Gastrocnemius medialis (tissue), 4 donors: ENCODE measurements around the gene IRAK2. TPM values are rescaled to one million over a fixed set of nuclear protein-coding genes. Genes with fewer than 3 reads are reported as not detected.

Experiments
- ATAC-seq, 2 donors: fragments of 150-250 bp; one replicate each; pipeline ENCODE4 v1.9.1; 2016
- DNase-seq, 2 donors: peaks; one replicate each; pipeline ENCODE4 v3.0.0-alpha.2; 2019
- H3K27ac ChIP-seq, 4 donors: fragments of 200-600 bp; sonication (generic); 1 replicate in 1 of 4; 2 replicates in 3 of 4; pipeline ENCODE4 v1.5.1; 2016 to 2018; ENCODE audit warnings: mild to moderate bottlenecking in 2 of 4, moderate library complexity in 1 of 4
- H3K27me3 ChIP-seq, 3 donors: fragments of 200-600 bp; sonication (generic) in 2 of 3; 1 replicate in 1 of 3; 2 replicates in 2 of 3; pipeline versions ENCODE4 v1.5.1 to v1.6.0; 2016 to 2019; ENCODE audit warnings: mild to moderate bottlenecking in 1 of 3, moderate library complexity in 1 of 3
- H3K36me3 ChIP-seq, 2 donors: fragments of 200-600 bp; sonication (generic) in 1 of 2; one replicate each; pipeline ENCODE4 v1.5.1; 2017 to 2018
- H3K4me1 ChIP-seq, 2 donors: fragments of 200-600 bp; sonication (generic) in 1 of 2; one replicate each; pipeline ENCODE4 v1.5.1; 2016 to 2017; ENCODE audit warnings: mild to moderate bottlenecking in 2 of 2
- H3K4me3 ChIP-seq, 4 donors: fragments of 200-600 bp; sonication (generic) in 3 of 4; 1 replicate in 1 of 4; 2 replicates in 3 of 4; pipeline ENCODE4 v1.5.1; 2016 to 2019; ENCODE audit warnings: mild to moderate bottlenecking in 2 of 4
- H3K9me3 ChIP-seq, 3 donors: fragments of 200-600 bp; sonication (generic) in 2 of 3; 1 replicate in 1 of 3; 2 replicates in 2 of 3; pipeline ENCODE4 v1.5.1; 2016 to 2019
- POLR2A ChIP-seq, 2 donors: fragments of 450-650 bp; IDR thresholded peaks; one replicate each; pipeline ENCODE4 v1.6.1; 2017; ENCODE audit warnings: antibody characterized with exemption in 2 of 2, mild to moderate bottlenecking in 2 of 2, moderate library complexity in 2 of 2
- in situ Hi-C, 4 donors: fragments of 200-750 bp; cut with MboI; loops; one replicate each; pipeline versions ENCODE4 v1.15.0 to v1.8.0; 2017; ENCODE audit warnings: low sequenced_read_pairs in 4 of 4
- intact Hi-C: fragments of 100-400 bp; cut with DNase I; formaldehyde crosslinking; loops from one replicate; pipeline ENCODE4 v1.15.1; 2023; ENCODE audit warnings: low total_unique reads
- total RNA-seq, 4 donors: library from RNA; depleted of rRNA; stranded (reverse); fragments of >200 nt; gene quantifications; one replicate each; pipeline versions ENCODE4 v1.1.0 to v1.2.3, GENCODE V29; 2016
- TF ChIP-seq, protein P1 (sequence below), 5 experiments: fragments of 450-650 bp in 3 of 5; fragments of 200-600 bp in 2 of 5; sonication (generic) in 2 of 5; IDR thresholded peaks in 4 of 5; conservative IDR thresholded peaks in 1 of 5; 1 replicate in 4 of 5; 2 replicates in 1 of 5; pipeline ENCODE4 v1.5.1; 2016 to 2019; ENCODE audit warnings: antibody characterized with exemption in 5 of 5, mild to moderate bottlenecking in 3 of 5, moderate library complexity in 3 of 5

IRAK2 gene
- total RNA-seq, 4 donors from 2014 or later, result 21.9 to 42.0 (median 25.8) TPM

DNA sequence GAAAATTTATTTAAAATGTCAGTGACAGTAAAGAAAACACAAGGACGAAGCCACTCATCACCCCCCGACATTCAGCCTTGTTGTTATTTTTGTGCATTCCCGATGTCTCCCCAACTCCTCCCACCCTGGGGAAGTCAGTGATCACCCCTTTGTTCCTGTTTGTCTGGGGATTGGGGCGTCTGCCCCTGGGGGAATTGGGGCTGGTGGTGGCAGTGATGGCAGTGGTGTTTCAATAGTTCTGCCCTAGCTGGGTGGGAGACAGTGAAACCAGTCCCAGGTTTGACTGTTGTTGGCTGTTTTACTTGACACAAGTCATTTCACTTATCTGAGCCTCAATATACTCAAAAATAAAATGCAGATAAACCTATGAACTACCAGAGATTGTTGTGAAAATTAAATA, 33.5 kb downstream of the IRAK2 start:
- Histone ChIP-seq H3K27me3 (no peaks in the 10 kb centered on the region), H3K4me3 (no peak overlapping the region), H3K27ac (peak overlapping the region; percentile 69 to 99 (median 86)), H3K9me3 (no peaks in the 10 kb centered on the region), H3K4me1 (peaks cover 45 to 53% of the 10 kb centered on the region in 2 donors), H3K36me3 (peaks cover 0 to 20% of the 10 kb centered on the region in 2 donors)
- TF ChIP-seq POLR2A (IDR thresholded peaks at IDR 0.05), result no peak
- TF ChIP-seq, protein P1, sequence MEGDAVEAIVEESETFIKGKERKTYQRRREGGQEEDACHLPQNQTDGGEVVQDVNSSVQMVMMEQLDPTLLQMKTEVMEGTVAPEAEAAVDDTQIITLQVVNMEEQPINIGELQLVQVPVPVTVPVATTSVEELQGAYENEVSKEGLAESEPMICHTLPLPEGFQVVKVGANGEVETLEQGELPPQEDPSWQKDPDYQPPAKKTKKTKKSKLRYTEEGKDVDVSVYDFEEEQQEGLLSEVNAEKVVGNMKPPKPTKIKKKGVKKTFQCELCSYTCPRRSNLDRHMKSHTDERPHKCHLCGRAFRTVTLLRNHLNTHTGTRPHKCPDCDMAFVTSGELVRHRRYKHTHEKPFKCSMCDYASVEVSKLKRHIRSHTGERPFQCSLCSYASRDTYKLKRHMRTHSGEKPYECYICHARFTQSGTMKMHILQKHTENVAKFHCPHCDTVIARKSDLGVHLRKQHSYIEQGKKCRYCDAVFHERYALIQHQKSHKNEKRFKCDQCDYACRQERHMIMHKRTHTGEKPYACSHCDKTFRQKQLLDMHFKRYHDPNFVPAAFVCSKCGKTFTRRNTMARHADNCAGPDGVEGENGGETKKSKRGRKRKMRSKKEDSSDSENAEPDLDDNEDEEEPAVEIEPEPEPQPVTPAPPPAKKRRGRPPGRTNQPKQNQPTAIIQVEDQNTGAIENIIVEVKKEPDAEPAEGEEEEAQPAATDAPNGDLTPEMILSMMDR (IDR thresholded peaks at IDR 0.05 in 4 of 5, conservative IDR thresholded peaks at IDR 0.05 in 1 of 5), result no peak
- intact Hi-C loops (loop anchor here (10.0 kb wide), 1 partner anchor 1603 kb away; no protein-coding TSS in a partner anchor), in situ Hi-C loops (no loop called here)
- ATAC-seq (no peak), DNase-seq (no peak)

DNA sequence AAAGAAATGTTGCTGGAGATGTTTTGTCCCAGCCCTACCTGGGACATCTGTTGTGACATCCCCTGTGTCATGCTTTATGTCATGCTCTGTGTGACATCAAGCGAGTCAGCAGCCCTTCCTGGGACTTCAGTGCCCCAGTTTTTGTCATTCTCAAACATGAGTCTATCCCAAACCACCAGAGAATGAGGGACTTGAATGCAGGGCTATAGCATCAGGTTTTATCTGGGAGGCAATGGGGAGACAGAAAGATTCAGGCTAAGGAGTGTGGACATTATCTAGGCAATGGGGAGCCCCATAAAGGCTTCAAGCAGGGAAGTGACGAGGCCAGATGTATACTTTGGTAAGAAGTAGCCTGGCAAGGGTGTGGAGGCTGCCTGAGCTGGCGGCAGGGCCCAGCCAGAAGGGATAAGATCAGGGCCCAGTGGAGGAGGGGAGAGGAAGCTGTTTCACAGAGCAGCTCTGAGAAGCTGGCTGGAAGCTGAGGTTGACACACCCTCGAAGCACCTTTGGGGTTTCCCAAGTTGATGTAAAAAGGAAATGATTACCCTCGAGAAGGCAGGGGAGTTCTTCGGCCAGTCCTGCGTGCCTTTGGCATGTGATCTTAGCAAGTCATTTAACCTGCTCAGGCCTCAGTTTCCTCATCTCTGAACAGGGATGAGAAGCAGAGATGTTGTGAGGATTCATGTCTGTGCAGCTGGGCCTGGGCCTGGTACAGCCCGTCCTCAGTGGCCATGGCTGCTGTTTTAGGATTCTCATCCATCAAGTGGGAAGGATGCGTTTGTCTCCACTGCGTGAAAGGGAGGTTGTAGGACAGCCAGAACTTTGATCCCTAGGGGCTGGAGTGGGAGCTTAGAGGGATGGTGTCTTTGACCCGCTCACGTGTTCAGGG, 34.3 kb downstream of the IRAK2 start:
- H3K36me3 ChIP-seq, result peaks cover 0 to 20% of the 10 kb centered on the region in 2 donors
- ATAC-seq (peak in 1 of 2 donors; percentile 52), DNase-seq (peak; percentile 27 to 50)
- H3K9me3 ChIP-seq, result no peaks in the 10 kb centered on the region
- H3K27me3 ChIP-seq, result no peaks in the 10 kb centered on the region
- TF ChIP-seq, protein P1 (IDR thresholded peaks at IDR 0.05 in 4 of 5, conservative IDR thresholded peaks at IDR 0.05 in 1 of 5), result no peak
- peak in 1 of 2 donors; percentile 48 for TF ChIP-seq POLR2A (IDR thresholded peaks at IDR 0.05)
- no peak overlapping the region for H3K4me3 ChIP-seq
- intact Hi-C loops (loop anchor here (10.0 kb wide), 1 partner anchor 1604 kb away; no protein-coding TSS in a partner anchor), in situ Hi-C loops (no loop called here)
- peaks cover 37 to 53% of the 10 kb centered on the region in 2 donors for H3K4me1 ChIP-seq
- H3K27ac ChIP-seq, result peak overlapping the region; percentile 69 to 99 (median 86)

DNA sequence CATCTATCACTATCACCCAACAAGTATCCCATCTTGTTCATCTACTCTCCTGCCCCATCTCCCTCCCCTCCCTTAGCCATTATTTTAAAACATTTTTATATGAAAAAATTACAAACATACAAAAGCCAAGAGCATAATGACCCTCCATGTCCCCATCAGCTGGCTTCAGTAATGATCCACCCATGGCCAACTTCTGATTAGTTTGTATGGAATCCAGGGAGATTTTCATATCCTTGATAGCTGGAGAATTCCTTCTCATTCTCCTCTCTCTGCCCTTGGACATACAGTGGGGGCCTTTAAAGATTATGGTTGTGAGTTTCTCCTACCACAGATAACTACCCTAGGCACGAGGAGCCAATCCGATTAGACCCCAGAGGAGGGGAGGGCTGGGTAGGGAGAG, 40.2 kb downstream of the IRAK2 start:
- intact Hi-C loops (no loop called here), in situ Hi-C loops (no loop called here)
- H3K9me3 ChIP-seq, result no peaks in the 10 kb centered on the region
- peaks cover 0 to 20% of the 10 kb centered on the region in 2 donors for H3K36me3 ChIP-seq
- ATAC-seq (no peak), DNase-seq (no peak)
- peaks cover 30 to 43% of the 10 kb centered on the region in 2 donors for H3K4me1 ChIP-seq
- no peak overlapping the region for H3K4me3 ChIP-seq
- H3K27ac ChIP-seq, result peak overlapping the region; percentile 81 to 93 (median 88)
- H3K27me3 ChIP-seq, result no peaks in the 10 kb centered on the region
- TF ChIP-seq, protein P1 (IDR thresholded peaks at IDR 0.05 in 4 of 5, conservative IDR thresholded peaks at IDR 0.05 in 1 of 5), result no peak
- no peak for TF ChIP-seq POLR2A (IDR thresholded peaks at IDR 0.05)

DNA sequence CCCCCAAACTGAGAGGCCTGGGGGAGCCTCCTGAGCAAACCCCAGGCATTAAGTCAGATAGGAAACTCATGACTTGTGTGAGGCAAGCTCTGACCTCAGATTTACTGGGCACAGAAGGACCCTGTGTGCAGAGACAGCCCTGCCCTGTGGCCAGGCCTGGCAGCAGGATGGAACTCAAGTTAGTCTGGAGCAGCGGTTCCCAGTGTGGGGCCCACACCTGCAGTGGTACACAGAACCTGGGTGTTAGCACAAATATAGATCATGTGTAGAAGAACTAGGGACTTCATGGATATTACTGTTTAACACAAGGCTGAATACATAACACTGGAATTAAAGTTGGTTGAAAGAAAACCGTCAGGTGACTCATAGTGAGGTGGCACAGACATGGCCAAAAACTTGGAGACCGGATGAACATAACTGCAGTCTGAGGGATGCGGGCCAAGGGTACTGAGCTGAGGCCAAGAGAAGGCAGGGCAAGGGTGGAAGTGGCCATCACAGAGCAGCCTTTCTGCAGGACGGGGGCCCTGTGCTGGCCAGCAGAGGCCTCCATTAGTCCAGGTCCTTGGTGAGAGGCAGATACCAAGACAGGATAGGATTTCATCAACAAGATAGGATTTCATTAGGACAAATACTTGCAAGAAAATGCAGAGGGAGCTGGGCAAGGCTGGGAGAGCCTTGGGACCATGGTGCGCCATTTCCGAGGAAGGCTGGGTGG, 40.9 kb downstream of the IRAK2 start:
- DNase-seq (peak; percentile 74 to 90), ATAC-seq (peak; percentile 87 to 92)
- Histone ChIP-seq H3K4me3 (no peak overlapping the region), H3K36me3 (peaks cover 0 to 14% of the 10 kb centered on the region in 2 donors), H3K4me1 (peaks cover 30 to 43% of the 10 kb centered on the region in 2 donors), H3K27me3 (no peaks in the 10 kb centered on the region), H3K27ac (peak overlapping the region; percentile 81 to 93 (median 88)), H3K9me3 (no peaks in the 10 kb centered on the region)
- peak; percentile 43 to 50 for TF ChIP-seq POLR2A (IDR thresholded peaks at IDR 0.05)
- TF ChIP-seq, protein P1 (IDR thresholded peaks at IDR 0.05 in 4 of 5, conservative IDR thresholded peaks at IDR 0.05 in 1 of 5), result no peak
- intact Hi-C loops (no loop called here), in situ Hi-C loops (no loop called here)
